K562 (cell line): ENCODE data around the gene CSF3. TPM values are rescaled to one million over a fixed set of nuclear protein-coding genes. Genes with fewer than 3 reads are reported as not detected.

Experiments
- ATAC-seq: fragments of 200-7000 bp; cut with Tn5 transposase; 3 replicates; pipeline ENCODE4 v1.9.1; 2020; ENCODE audit warnings: moderate library complexity
- BruUV-seq: library from RNA; stranded (reverse); fragments of 400-500 nt; replicated peaks from 2 replicates; lab custom pipeline; 2021; lab: Mats Ljungman, UMichigan
- CTCF ChIA-PET: fragments of 300-600 bp; formaldehyde crosslinking; extraction: SDS; loops from one replicate; lab custom pipeline; 2021; ENCODE audit warnings: low intra/inter-chr PET ratio; lab: Yijun Ruan, JAX
- POLR2A ChIA-PET: fragments of 300-600, 350-650 bp; sonication (Branson Sonifier 250); formaldehyde crosslinking; extraction: SDS; loops from one replicate; lab custom pipeline; 2021; ENCODE audit warnings: antibody characterized with exemption, inconsistent platforms; lab: Yijun Ruan, JAX
- DNase-seq, 4 experiments: peaks; one replicate each; pipeline versions ENCODE4 v3.0.0 to v3.0.0-alpha.2; 2011 to 2018; ENCODE audit warnings: low spot score in 3 of 4, mixed read lengths in 3 of 4; ENCODE audit errors: extremely low read depth in 1 of 4
- FAIRE-seq: peaks from 2 replicates; lab custom pipeline; 2011; peaks lifted over from hg19 to GRCh38; lab: Jason Lieb, UNC
- H2AFZ ChIP-seq: 2 replicates; pipeline ENCODE4 v1.6.0; 2011; ENCODE audit warnings: low read depth, low read length, control low read depth, inconsistent platforms
- H3K27ac ChIP-seq: fragments of 200-600 bp; 3 replicates; pipeline ENCODE4 v1.8.0; 2011; ENCODE audit warnings: low read depth, mild to moderate bottlenecking, control low read depth, inconsistent platforms, low read length, moderate library complexity, mixed read lengths; ENCODE audit errors: extremely low read depth
- H3K27me3 ChIP-seq, 2 experiments: fragments of 300-600 bp in 1 of 2; 2 replicates in 1 of 2; 3 replicates in 1 of 2; pipeline versions ENCODE4 v1.6.0 to v1.8.0; 2011; ENCODE audit warnings: inconsistent platforms in 2 of 2, low read length in 2 of 2, mild to moderate bottlenecking in 1 of 2, mixed read lengths in 1 of 2, moderate library complexity in 1 of 2; ENCODE audit not compliant: control insufficient read depth in 2 of 2, insufficient read depth in 2 of 2
- H3K36me3 ChIP-seq: fragments of 300-600 bp; 3 replicates; pipeline ENCODE4 v1.8.0; 2011; ENCODE audit warnings: mild to moderate bottlenecking, low read length, inconsistent platforms; ENCODE audit not compliant: control insufficient read depth, insufficient read depth
- H3K4me1 ChIP-seq, 2 experiments: fragments of 200-600 bp in 1 of 2; replicated peaks in 1 of 2; 2 replicates in 1 of 2; 3 replicates in 1 of 2; pipeline versions ENCODE4 v1.5.1 to v1.8.0; 2011; ENCODE audit warnings: inconsistent platforms in 2 of 2, low read length in 2 of 2, mild to moderate bottlenecking in 1 of 2, mixed read lengths in 1 of 2, moderate library complexity in 1 of 2; ENCODE audit not compliant: control insufficient read depth in 2 of 2, insufficient read depth in 2 of 2
- H3K4me2 ChIP-seq: 2 replicates; pipeline ENCODE4 v1.6.1; 2011; ENCODE audit warnings: low read length, control low read depth, inconsistent platforms, mixed read lengths; ENCODE audit not compliant: insufficient read depth
- H3K4me3 ChIP-seq: fragments of 200-600 bp; sonication (generic), shearing (Covaris generic); 2 replicates; pipeline ENCODE4 v1.5.1; 2016; ENCODE audit warnings: control low read depth, inconsistent platforms
- H3K79me2 ChIP-seq: fragments of 200-600 bp; 3 replicates; pipeline ENCODE4 v1.8.0; 2011; ENCODE audit warnings: low read length, inconsistent platforms; ENCODE audit not compliant: control insufficient read depth, insufficient read depth
- H3K9ac ChIP-seq, 2 experiments: 2 replicates each; pipeline versions ENCODE4 v1.6.0 to v1.6.1; 2011; ENCODE audit warnings: low read depth in 2 of 2, low read length in 2 of 2, control low read depth in 1 of 2, inconsistent platforms in 1 of 2, mild to moderate bottlenecking in 1 of 2, mixed read lengths in 1 of 2; ENCODE audit not compliant: insufficient read depth in 1 of 2
- H3K9me1 ChIP-seq: one replicate; pipeline ENCODE4 v1.6.0; 2011; ENCODE audit warnings: inconsistent platforms, mild to moderate bottlenecking, low read length, moderate library complexity; ENCODE audit not compliant: control insufficient read depth, insufficient read depth
- H3K9me3 ChIP-seq: replicated peaks from 2 replicates; pipeline ENCODE4 v1.5.1; 2011; ENCODE audit warnings: low read depth, low read length, inconsistent platforms; ENCODE audit not compliant: control insufficient read depth, insufficient read depth
- H4K20me1 ChIP-seq: replicated peaks from 2 replicates; pipeline ENCODE4 v1.6.1; 2011; ENCODE audit warnings: low read length, inconsistent platforms, mixed read lengths; ENCODE audit not compliant: control insufficient read depth, insufficient read depth
- ESRRB ChIP-seq: fragments of 250-450 bp; sonication (Bioruptor Pico); IDR thresholded peaks from 2 replicates; pipeline ENCODE4 v1.5.0; 2020; ENCODE audit warnings: mild to moderate bottlenecking, moderate library complexity, borderline replicate concordance
- PPARD ChIP-seq: fragments of 250-450 bp; sonication (Bioruptor Pico); IDR thresholded peaks from 2 replicates; pipeline ENCODE4 v1.8.0; 2022; ENCODE audit warnings: inconsistent platforms, mild to moderate bottlenecking, moderate library complexity
- RNF2 ChIP-seq: sonication (generic); IDR thresholded peaks from 2 replicates; pipeline ENCODE4 v1.6.1; 2016
- SPI1 ChIP-seq: IDR thresholded peaks from 2 replicates; pipeline ENCODE4 v1.6.1; 2011; ENCODE audit warnings: low read depth, low read length, control low read depth, borderline replicate concordance
- ZNF197 ChIP-seq: fragments of 200-800 bp; sonication (Bioruptor generic); IDR thresholded peaks from 2 replicates; pipeline ENCODE4 v1.6.1; 2016; ENCODE audit warnings: low read depth, missing genetic modification characterization, missing compliant biosample characterization
- ZNF507 ChIP-seq: conservative IDR thresholded peaks from 2 replicates; pipeline ENCODE4 v1.6.1; 2017; ENCODE audit warnings: missing genetic modification characterization, missing compliant biosample characterization
- WGBS: fragments of 100-300 bp; shearing (Covaris generic); methylation state at CpG from one replicate; pipeline ENCODE4 v1.1.6; 2016; ENCODE audit warnings: low coverage, mixed read lengths; ENCODE audit not compliant: insufficient coverage; ENCODE audit errors: missing lambda C conversion rate; 5-methylcytosine and 5-hydroxymethylcytosine counted together
- in situ Hi-C: fragments of 300-500 bp; cut with MboI; formaldehyde crosslinking; loops from 4 replicates; pipeline ENCODE4 v1.15.0; 2018; ENCODE audit warnings: inconsistent platforms, mixed read lengths
- intact Hi-C: fragments of 100-400 bp; cut with micrococcal nuclease; formaldehyde crosslinking; loops from 2 replicates; pipeline ENCODE4 v1.14.2; 2022
- polyA plus RNA-seq, 8 experiments: library from polyadenylated mRNA; depleted of rRNA in 4 of 8; stranded (reverse) in 5 of 8; unstranded in 3 of 8; fragments of >200 nt; fragmentation: Nextera tagmentation in 2 of 8; fragmentation: Illumina TruSeq in 1 of 8; extraction: Ambion mirVana in 2 of 8; extraction: Trizol in 1 of 8; gene quantifications; 2 replicates each; pipeline versions ENCODE4 v1.2.1 to v1.2.3, GENCODE V29; 2011 to 2014; ENCODE audit warnings: inconsistent platforms in 1 of 8, missing spikeins in 1 of 8
- total RNA-seq, 7 experiments: library from RNA; depleted of rRNA in 6 of 7; stranded (reverse); fragments of >200 nt in 6 of 7; fragmentation: Illumina TruSeq in 2 of 7; extraction: Trizol in 2 of 7; gene quantifications; 2 replicates each; pipeline versions ENCODE4 v1.2.1 to v1.2.3, GENCODE V29; 2011 to 2021; ENCODE audit warnings: low replicate concordance in 1 of 7
- TF ChIP-seq, protein P1 (sequence below), 2 experiments: fragments of 150-350 bp in 1 of 2; IDR thresholded peaks; 2 replicates each; pipeline ENCODE4 v1.6.1; 2012 to 2016; ENCODE audit warnings: low read depth in 2 of 2, low read length in 2 of 2, mild to moderate bottlenecking in 1 of 2, moderate library complexity in 1 of 2
- TF ChIP-seq, protein P2 (sequence below): fragments of 450-650 bp; formaldehyde crosslinking; IDR thresholded peaks from 2 replicates; pipeline ENCODE4 v1.4.0; 2020; ENCODE audit warnings: mild to moderate bottlenecking

Gene CSF3
- total and polyA plus RNA-seq, 9 of the 15 experiments (the other 6 are each of a cell fraction or from before 2014, with no cell fraction given): 0.19 TPM; not detected in 8

DNA sequence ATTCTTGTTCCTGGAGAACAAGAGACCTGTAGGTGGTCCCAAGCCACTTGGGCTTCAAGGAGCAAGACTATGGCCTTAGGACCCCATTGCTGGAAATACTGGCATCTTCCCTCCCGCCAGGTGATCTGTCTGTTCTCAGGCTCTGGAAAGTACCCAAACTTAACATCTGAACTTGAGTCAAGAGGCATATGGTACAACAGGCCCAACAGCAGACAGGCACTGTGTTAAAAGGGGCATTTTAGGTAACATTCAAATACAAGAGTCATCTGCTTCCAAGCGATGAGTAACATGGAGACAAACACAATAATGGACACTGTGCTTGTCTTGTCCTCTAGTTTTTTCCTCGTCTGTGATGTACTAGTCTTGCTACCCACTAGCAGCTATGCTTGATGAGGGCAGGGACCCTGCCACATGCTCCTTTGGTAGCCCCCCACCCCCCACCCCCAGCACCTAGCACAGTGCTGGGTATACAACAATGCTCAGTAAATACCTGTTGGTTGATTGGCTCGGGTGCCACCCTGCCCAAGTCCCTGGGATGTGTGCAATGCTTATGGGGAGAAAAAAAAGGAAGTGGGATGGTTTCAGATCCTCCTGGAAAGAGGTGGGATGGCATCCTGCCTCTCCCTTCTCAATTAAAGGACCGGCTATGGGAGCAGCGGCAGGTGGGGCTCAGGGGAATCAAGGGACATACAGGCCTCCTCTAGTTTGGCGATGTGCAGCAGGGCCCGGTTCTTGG is 19.4 kb downstream of the CSF3 start:
- H2AFZ ChIP-seq: no peak overlapping the region
- FAIRE-seq (no peak), ATAC-seq (no peak), DNase-seq (no peak)
- ChIA-PET POLR2A (interaction anchor here (0.7 to 1.7 kb wide), 8 partner anchors 13 to 501 kb away, joined by 3 to 5 read pairs (median 3); no protein-coding TSS in a partner anchor), CTCF (interaction anchor here (0.6 to 1.7 kb wide), 4 partner anchors 41 to 169 kb away, joined by 3 to 6 read pairs (median 4); no protein-coding TSS in a partner anchor)
- no peaks in the 10 kb centered on the region for H3K9me3 ChIP-seq
- H3K4me1 ChIP-seq: peaks cover 0 to 4% of the 10 kb centered on the region in 2 experiments; a peak in 1 of 5 replicates
- no peaks in the 10 kb centered on the region for H3K9me1 ChIP-seq
- H3K79me2 ChIP-seq: no peaks in the 10 kb centered on the region
- no TSS peak for BruUV-seq
- intact Hi-C loops: loop anchor here (1.0 kb wide), 1 partner anchor 77 kb away; no protein-coding TSS in a partner anchor
- H3K4me3 ChIP-seq: no peak overlapping the region
- no peak overlapping the region for H3K4me2 ChIP-seq
- no peak overlapping the region; a peak in 1 of 4 replicates for H3K9ac ChIP-seq
- H3K27ac ChIP-seq: no peak overlapping the region
- peaks cover 66% of the 10 kb centered on the region for H3K36me3 ChIP-seq
- TF ChIP-seq ZNF507 (no peak), SPI1 (peak; percentile 50; the same call in 1 of the 2 replicates)
- WGBS: 80% methylated on average over 7 of the region's 8 CpGs
- no peaks in the 10 kb centered on the region for H3K27me3 ChIP-seq
- H4K20me1 ChIP-seq: no peaks in the 10 kb centered on the region
- in situ Hi-C loops: loop anchor here (5.0 kb wide), 1 partner anchor 48 kb away; no protein-coding TSS in a partner anchor

DNA sequence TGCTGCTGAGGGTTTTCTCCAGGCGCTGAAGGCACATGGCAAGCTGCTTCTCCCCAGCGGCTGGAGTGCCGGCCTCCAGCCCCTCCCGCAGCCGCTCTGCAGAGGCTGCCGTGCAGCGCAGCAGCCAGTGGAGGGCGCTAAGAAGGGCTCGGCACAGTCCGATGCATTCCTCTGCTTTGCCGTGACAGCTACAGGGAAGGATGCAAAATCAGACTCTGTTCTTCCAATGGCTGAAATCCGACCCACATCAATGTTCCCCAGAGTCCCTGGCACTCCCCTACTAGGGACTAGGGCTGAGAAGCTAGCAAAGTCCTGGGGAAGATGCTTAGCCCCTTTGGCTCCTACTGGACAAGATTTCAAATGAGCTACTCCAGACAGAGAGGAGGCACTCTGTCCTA is 19.9 kb downstream of the CSF3 start:
- Histone ChIP-seq H3K79me2 (no peaks in the 10 kb centered on the region), H3K36me3 (peaks cover 61% of the 10 kb centered on the region), H3K27ac (no peak overlapping the region), H3K27me3 (no peaks in the 10 kb centered on the region), H3K4me2 (no peak overlapping the region), H3K9me3 (no peaks in the 10 kb centered on the region), H3K4me3 (no peak overlapping the region), H4K20me1 (no peaks in the 10 kb centered on the region), H2AFZ (no peak overlapping the region), H3K9ac (no peak overlapping the region; a peak in 1 of 4 replicates), H3K9me1 (no peaks in the 10 kb centered on the region), H3K4me1 (peaks cover 0 to 4% of the 10 kb centered on the region in 2 experiments; a peak in 1 of 5 replicates)
- FAIRE-seq (peak; percentile 76), ATAC-seq (peak; percentile 99), DNase-seq (peak; percentile 71 to 77 (median 74))
- no TSS peak for BruUV-seq
- CTCF ChIA-PET: interaction anchor here (0.6 to 1.7 kb wide), 5 partner anchors 8 to 169 kb away, joined by 3 to 6 read pairs (median 3); no protein-coding TSS in a partner anchor
- WGBS: 14% methylated on average over 12 of the region's 12 CpGs
- in situ Hi-C loops: no loop called here
- intact Hi-C loops: loop anchor here (1.0 kb wide), 1 partner anchor 76 kb away; no protein-coding TSS in a partner anchor
- POLR2A ChIA-PET: interaction anchor here (0.6 to 1.7 kb wide), 7 partner anchors 13 to 124 kb away, joined by 3 to 5 read pairs (median 3); no protein-coding TSS in a partner anchor
- TF ChIP-seq, protein P1, sequence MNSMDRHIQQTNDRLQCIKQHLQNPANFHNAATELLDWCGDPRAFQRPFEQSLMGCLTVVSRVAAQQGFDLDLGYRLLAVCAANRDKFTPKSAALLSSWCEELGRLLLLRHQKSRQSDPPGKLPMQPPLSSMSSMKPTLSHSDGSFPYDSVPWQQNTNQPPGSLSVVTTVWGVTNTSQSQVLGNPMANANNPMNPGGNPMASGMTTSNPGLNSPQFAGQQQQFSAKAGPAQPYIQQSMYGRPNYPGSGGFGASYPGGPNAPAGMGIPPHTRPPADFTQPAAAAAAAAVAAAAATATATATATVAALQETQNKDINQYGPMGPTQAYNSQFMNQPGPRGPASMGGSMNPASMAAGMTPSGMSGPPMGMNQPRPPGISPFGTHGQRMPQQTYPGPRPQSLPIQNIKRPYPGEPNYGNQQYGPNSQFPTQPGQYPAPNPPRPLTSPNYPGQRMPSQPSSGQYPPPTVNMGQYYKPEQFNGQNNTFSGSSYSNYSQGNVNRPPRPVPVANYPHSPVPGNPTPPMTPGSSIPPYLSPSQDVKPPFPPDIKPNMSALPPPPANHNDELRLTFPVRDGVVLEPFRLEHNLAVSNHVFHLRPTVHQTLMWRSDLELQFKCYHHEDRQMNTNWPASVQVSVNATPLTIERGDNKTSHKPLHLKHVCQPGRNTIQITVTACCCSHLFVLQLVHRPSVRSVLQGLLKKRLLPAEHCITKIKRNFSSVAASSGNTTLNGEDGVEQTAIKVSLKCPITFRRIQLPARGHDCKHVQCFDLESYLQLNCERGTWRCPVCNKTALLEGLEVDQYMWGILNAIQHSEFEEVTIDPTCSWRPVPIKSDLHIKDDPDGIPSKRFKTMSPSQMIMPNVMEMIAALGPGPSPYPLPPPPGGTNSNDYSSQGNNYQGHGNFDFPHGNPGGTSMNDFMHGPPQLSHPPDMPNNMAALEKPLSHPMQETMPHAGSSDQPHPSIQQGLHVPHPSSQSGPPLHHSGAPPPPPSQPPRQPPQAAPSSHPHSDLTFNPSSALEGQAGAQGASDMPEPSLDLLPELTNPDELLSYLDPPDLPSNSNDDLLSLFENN (IDR thresholded peaks at IDR 0.05; ENCODE audit: low read depth in 2 of 2, low read length in 2 of 2): no peak
- TF ChIP-seq PPARD: no peak
- TF ChIP-seq ESRRB (CRISPR knock-in tag): no peak
- TF ChIP-seq ZNF197 (CRISPR knock-in tag): no peak
- TF ChIP-seq, protein P2, sequence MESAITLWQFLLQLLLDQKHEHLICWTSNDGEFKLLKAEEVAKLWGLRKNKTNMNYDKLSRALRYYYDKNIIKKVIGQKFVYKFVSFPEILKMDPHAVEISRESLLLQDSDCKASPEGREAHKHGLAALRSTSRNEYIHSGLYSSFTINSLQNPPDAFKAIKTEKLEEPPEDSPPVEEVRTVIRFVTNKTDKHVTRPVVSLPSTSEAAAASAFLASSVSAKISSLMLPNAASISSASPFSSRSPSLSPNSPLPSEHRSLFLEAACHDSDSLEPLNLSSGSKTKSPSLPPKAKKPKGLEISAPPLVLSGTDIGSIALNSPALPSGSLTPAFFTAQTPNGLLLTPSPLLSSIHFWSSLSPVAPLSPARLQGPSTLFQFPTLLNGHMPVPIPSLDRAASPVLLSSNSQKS: no peak
- TF ChIP-seq RNF2: no peak
